A549 treated with DMSO at 1 μM for 4 hours (cell line): ENCODE data around the gene GKN2. TPM values are rescaled to one million over a fixed set of nuclear protein-coding genes. Genes with fewer than 3 reads are reported as not detected.

Source experiments
- total RNA-seq: library from RNA; stranded (reverse); fragments of 200-300 nt; extraction: Qiagen RNA extraction; gene quantifications from 5 replicates; pipeline ENCODE4 v1.2.3, GENCODE V29; 2022; ENCODE audit warnings: low read depth

Gene GKN2, protein sequence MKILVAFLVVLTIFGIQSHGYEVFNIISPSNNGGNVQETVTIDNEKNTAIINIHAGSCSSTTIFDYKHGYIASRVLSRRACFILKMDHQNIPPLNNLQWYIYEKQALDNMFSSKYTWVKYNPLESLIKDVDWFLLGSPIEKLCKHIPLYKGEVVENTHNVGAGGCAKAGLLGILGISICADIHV
- 2.3 to 4.3 TPM (median 3.7 TPM) in 5 replicates for total RNA-seq

DNA sequence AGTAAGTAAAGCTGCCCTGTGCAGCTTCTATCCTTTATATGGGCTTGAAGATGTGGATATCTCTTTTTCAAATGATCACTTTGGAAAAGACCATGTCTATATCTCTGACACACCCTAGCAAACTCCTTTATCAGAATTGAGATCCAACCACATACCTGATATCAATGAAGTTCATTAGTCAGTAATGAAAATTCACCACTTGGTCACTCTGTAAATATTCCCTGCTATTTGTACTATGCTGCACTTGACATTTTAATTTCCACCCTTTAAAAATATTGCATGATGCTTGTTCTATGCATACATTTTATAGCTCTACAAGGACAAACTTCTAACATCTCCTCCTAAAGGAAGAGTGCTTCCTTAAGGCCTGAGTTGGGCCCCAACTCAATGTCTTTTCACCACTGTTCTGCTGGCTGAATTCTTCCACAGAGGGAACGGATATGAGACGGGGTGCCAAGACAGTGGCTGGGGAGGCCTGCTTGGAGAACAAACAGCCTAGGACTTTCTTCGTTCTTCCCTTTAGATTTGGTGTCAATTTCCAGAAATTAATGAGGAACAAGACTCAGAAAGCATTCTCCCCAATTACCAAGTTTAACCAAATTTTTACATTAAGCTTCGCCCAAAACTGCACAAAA lies at the start of gene GKN2:
Gene GKN2 (minus strand): TSS at position 7 of the 635 bp plus-strand sequence. CDS start 32 bp downstream, outside the sequence.

DNA sequence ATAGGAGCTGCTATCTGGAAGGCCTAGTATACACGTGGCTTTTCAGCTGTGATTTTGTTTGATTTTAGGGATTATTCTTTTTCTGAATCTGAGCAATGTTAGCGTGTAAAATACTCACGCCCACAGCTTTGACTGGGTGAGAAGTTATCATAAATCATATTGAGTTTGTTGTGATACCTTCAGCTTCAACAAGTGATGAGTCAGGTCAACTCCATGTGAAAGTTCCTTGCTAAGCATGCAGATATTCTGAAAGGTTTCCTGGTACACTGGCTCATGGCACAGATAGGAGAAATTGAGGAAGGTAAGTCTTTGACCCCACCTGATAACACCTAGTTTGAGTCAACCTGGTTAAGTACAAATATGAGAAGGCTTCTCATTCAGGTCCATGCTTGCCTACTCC lies 21.6 kb upstream of the GKN2 start, which contains the start of gene GKN1:
Gene GKN1 (plus strand): TSS at position 386 of the 400 bp plus-strand sequence. CDS start 42 bp downstream, outside the sequence.

Other genes with a start within 250 kb of the GKN2 start
- gene ARHGAP25, start 218.1 kb downstream of the GKN2 start, total RNA-seq, result 0.13 to 0.21 TPM (median 0.16 TPM) in 5 replicates
- gene BMP10, start 81.5 kb downstream of the GKN2 start, total RNA-seq, result not detected in 5 replicates
- gene GKN1, start 21.7 kb upstream of the GKN2 start, total RNA-seq, result 0.57 to 0.74 TPM (median 0.71 TPM) in 5 replicates
- gene ANTXR1, start 60.3 kb upstream of the GKN2 start, total RNA-seq, result 122 to 178 TPM (median 163 TPM) in 5 replicates